Calu3 (cell line): ENCODE measurements around the gene PRMT1. TPM values are rescaled to one million over a fixed set of nuclear protein-coding genes. Genes with fewer than 3 reads are reported as not detected.

Experiments used
- BruUV-seq: library from RNA; stranded (reverse); fragments of 400-500 nt; replicated peaks from 2 replicates; lab custom pipeline; 2021; lab: Mats Ljungman, UMichigan
- CTCF ChIA-PET: fragments of 300-600 bp; sonication (Branson Sonifier 250); formaldehyde crosslinking; loops from one replicate; lab custom pipeline; 2022; ENCODE audit warnings: antibody characterized with exemption; lab: Charles Lee
- DNase-seq: peaks from one replicate; pipeline ENCODE4 v3.0.0; 2022
- H3K27ac Mint-ChIP-seq: one replicate; pipeline ENCODE4 v1.8.0; 2022; ENCODE audit warnings: mixed read lengths; ENCODE audit not compliant: unreplicated experiment
- H3K27me3 Mint-ChIP-seq: one replicate; pipeline ENCODE4 v1.8.0; 2022; ENCODE audit warnings: mixed read lengths; ENCODE audit not compliant: unreplicated experiment
- H3K36me3 Mint-ChIP-seq: one replicate; pipeline ENCODE4 v1.8.0; 2022; ENCODE audit warnings: mild to moderate bottlenecking, moderate library complexity, mixed read lengths; ENCODE audit not compliant: insufficient read depth, unreplicated experiment
- H3K4me1 Mint-ChIP-seq: one replicate; pipeline ENCODE4 v1.8.0; 2022; ENCODE audit warnings: mild to moderate bottlenecking, low read depth, mixed read lengths; ENCODE audit not compliant: unreplicated experiment
- H3K4me3 Mint-ChIP-seq: one replicate; pipeline ENCODE4 v1.8.0; 2022; ENCODE audit warnings: mild to moderate bottlenecking, low read depth, moderate library complexity, mixed read lengths; ENCODE audit not compliant: unreplicated experiment
- H3K9me3 Mint-ChIP-seq: one replicate; pipeline ENCODE4 v1.8.0; 2022; ENCODE audit warnings: low read depth, mixed read lengths; ENCODE audit not compliant: unreplicated experiment
- intact Hi-C: fragments of 100-400 bp; cut with micrococcal nuclease; formaldehyde crosslinking; loops from one replicate; pipeline ENCODE4 v1.10.0; 2022; ENCODE audit not compliant: unreplicated experiment
- total RNA-seq: library from RNA; stranded (reverse); gene quantifications from 2 replicates; pipeline ENCODE4 v1.2.3, GENCODE V29; 2022
- TF ChIP-seq, protein P1 (sequence below): fragments of 200-600 bp; IDR thresholded peaks from one replicate; pipeline ENCODE4 v1.8.0; 2022; ENCODE audit warnings: antibody characterized with exemption; ENCODE audit not compliant: unreplicated experiment

PRMT1 gene
- total RNA-seq, 1 experiment from 2014 or later = 369 TPM

DNA sequence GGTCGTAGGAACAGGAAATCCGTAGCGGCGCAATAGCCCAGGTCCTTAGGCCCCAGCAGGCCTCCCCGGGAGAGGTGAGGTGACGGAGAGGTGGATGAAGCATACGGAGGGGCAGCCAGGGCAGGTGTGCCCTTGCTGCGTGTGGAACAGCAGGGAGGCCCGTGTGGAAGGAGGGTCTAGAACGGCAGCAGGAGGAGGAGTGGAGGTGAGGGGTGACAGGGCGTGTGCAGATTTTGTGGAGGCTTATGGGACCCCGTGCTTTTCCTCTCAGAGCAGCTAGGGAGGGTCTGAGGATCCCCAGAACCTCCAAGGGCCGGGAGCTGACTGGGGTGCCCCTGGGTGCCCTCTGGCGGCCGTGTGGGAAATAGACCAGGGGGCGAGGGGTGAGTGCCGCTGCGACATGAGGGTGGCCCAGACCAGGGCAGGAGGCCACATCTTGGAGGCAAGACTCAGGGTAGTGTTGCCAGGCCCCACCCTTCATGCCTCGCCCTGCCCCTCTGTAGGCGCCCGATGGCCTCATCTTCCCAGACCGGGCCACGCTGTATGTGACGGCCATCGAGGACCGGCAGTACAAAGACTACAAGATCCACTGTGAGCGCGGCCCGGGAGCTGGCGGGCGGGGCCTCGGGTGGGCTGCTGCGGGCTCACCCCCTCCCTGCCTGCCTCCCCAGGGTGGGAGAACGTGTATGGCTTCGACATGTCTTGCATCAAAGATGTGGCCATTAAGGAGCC lies 7.3 kb downstream of the PRMT1 start:
- peak overlapping the region; percentile 67 for H3K27ac Mint-ChIP-seq
- H3K27me3 Mint-ChIP-seq = no peaks in the 10 kb centered on the region
- H3K4me3 Mint-ChIP-seq = no peak overlapping the region
- BruUV-seq = no TSS peak
- H3K36me3 Mint-ChIP-seq = peaks cover 92% of the 10 kb centered on the region
- no peaks in the 10 kb centered on the region for H3K9me3 Mint-ChIP-seq
- DNase-seq = peak; percentile 65
- peaks cover 10% of the 10 kb centered on the region for H3K4me1 Mint-ChIP-seq
- TF ChIP-seq, protein P1, sequence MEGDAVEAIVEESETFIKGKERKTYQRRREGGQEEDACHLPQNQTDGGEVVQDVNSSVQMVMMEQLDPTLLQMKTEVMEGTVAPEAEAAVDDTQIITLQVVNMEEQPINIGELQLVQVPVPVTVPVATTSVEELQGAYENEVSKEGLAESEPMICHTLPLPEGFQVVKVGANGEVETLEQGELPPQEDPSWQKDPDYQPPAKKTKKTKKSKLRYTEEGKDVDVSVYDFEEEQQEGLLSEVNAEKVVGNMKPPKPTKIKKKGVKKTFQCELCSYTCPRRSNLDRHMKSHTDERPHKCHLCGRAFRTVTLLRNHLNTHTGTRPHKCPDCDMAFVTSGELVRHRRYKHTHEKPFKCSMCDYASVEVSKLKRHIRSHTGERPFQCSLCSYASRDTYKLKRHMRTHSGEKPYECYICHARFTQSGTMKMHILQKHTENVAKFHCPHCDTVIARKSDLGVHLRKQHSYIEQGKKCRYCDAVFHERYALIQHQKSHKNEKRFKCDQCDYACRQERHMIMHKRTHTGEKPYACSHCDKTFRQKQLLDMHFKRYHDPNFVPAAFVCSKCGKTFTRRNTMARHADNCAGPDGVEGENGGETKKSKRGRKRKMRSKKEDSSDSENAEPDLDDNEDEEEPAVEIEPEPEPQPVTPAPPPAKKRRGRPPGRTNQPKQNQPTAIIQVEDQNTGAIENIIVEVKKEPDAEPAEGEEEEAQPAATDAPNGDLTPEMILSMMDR = peak; percentile 93
- CTCF ChIA-PET = interaction anchor here (0.6 to 0.7 kb wide), 3 partner anchors 9 to 985 kb away, joined by 3 to 4 read pairs (median 3); no protein-coding TSS in a partner anchor
- intact Hi-C loops = loop anchor here (5.0 kb wide), 1 partner anchor 112 kb away; no protein-coding TSS in a partner anchor

DNA sequence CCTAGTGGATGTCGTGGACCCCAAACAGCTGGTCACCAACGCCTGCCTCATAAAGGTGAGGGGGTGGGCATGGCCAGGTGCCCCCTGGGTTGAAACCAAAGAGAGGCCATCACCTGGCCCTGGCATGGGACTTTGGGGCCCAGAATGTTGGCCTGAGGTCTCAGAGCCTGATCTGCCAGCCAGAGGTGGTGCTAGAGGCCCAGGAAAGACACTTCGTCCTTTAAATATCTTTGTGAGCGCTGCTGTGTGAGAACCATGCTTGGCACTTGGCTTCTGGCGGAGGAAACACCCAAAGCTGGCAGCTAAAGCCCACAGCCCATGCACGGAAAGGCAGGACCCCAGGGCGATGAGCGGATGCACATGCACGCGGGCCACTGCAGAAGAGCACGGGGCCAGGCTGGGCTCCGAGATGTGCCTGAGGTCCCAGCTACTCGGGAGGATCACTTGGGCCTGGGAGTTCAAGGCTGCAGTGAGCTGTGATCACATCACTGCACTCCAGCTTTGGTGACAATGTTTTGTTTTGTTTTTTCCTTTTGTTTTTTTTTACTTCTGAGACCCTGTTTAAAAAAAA lies 8.0 kb downstream of the PRMT1 start:
- no peak for DNase-seq
- peak overlapping the region; percentile 26 for H3K27ac Mint-ChIP-seq
- H3K4me3 Mint-ChIP-seq = no peak overlapping the region
- peaks cover 5% of the 10 kb centered on the region for H3K4me1 Mint-ChIP-seq
- CTCF ChIA-PET = interaction anchor here (0.6 to 0.7 kb wide), 2 partner anchors 496 to 985 kb away, joined by 3 to 4 read pairs; no protein-coding TSS in a partner anchor
- H3K9me3 Mint-ChIP-seq = no peaks in the 10 kb centered on the region
- TF ChIP-seq, protein P1 = no peak
- H3K36me3 Mint-ChIP-seq = peaks cover 94% of the 10 kb centered on the region
- no peaks in the 10 kb centered on the region for H3K27me3 Mint-ChIP-seq
- intact Hi-C loops = loop anchor here (5.0 kb wide), 1 partner anchor 113 kb away; no protein-coding TSS in a partner anchor
- BruUV-seq = no TSS peak

DNA sequence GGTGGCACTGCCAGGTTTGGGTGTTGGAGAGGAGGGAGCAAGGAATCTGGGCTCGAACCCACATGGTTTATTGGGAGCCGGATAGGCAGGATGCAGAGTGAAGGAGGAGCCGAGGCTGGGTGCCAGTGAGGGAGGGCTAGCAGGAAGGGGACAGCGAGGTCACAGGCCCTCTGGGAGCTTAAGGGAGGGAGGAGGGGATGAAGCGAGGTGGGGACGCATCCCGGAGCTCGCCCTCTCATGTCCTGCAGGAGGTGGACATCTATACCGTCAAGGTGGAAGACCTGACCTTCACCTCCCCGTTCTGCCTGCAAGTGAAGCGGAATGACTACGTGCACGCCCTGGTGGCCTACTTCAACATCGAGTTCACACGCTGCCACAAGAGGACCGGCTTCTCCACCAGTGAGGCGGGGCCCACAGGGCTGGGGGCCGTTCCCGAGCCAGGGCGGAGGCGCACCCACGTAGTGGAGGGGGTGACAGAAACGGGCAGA lies 8.8 kb downstream of the PRMT1 start:
- H3K9me3 Mint-ChIP-seq = no peaks in the 10 kb centered on the region
- H3K27ac Mint-ChIP-seq = peak overlapping the region; percentile 26
- peaks cover 94% of the 10 kb centered on the region for H3K36me3 Mint-ChIP-seq
- no peaks in the 10 kb centered on the region for H3K27me3 Mint-ChIP-seq
- CTCF ChIA-PET = interaction anchor here (0.5 kb wide), 1 partner anchor 9 kb away, joined by 6 read pairs; no protein-coding TSS in a partner anchor
- H3K4me1 Mint-ChIP-seq = no peaks in the 10 kb centered on the region
- no peak overlapping the region for H3K4me3 Mint-ChIP-seq
- DNase-seq = no peak
- TF ChIP-seq, protein P1 = no peak
- intact Hi-C loops = no loop called here
- BruUV-seq = no TSS peak

DNA sequence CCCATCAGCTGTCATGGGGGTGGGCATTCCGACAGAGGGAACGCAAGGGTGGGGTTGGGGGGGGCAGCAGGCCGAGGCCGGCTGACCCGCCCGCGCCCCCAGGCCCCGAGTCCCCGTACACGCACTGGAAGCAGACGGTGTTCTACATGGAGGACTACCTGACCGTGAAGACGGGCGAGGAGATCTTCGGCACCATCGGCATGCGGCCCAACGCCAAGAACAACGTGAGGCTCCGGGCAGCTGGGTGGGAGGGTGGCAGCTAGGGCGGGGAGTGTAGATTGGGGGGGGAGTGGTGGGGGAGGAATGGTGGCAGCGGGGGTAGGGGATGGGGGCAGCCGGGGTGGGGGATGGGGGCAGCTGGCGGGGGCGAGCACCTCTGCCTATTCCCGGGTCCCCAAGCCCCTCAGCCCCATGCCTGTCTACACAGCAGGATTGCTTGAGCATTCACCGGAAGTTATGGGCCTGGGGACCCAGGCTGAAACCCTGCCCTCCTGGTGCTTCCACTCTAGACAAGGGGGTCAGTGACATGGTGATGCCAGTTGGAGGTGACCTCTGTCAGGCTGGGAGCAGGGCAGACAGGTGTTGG lies 9.5 kb downstream of the PRMT1 start:
- no peak for DNase-seq
- TF ChIP-seq, protein P1 = no peak
- Mint-ChIP-seq H3K4me1 (no peaks in the 10 kb centered on the region), H3K27me3 (no peaks in the 10 kb centered on the region), H3K27ac (peak overlapping the region; percentile 40), H3K4me3 (no peak overlapping the region), H3K9me3 (no peaks in the 10 kb centered on the region), H3K36me3 (peaks cover 96% of the 10 kb centered on the region)
- BruUV-seq = no TSS peak
- intact Hi-C loops = no loop called here
- CTCF ChIA-PET = interaction anchor here (0.5 to 0.6 kb wide), 2 partner anchors 9 to 10 kb away, joined by 3 to 6 read pairs; no protein-coding TSS in a partner anchor
